Peyer's patch (tissue), 4 donors: ENCODE data around the gene NHLRC2.

Source experiments
- CTCF ChIP-seq, 6 experiments: fragments of 450-650 bp in 4 of 6; fragments of 200-600 bp in 2 of 6; sonication (generic) in 1 of 6; IDR thresholded peaks; one replicate each; pipeline ENCODE4 v1.5.1; 2017 to 2019; ENCODE audit warnings: antibody characterized with exemption in 6 of 6, mild to moderate bottlenecking in 3 of 6, moderate library complexity in 1 of 6
- POLR2A ChIP-seq, 2 donors: fragments of 450-650 bp; IDR thresholded peaks; one replicate each; pipeline ENCODE4 v1.5.1; 2017; ENCODE audit warnings: antibody characterized with exemption in 2 of 2, mild to moderate bottlenecking in 2 of 2, moderate library complexity in 2 of 2

- TF ChIP-seq CTCF (IDR thresholded peaks at IDR 0.05) (no peak), POLR2A (IDR thresholded peaks at IDR 0.05) (no peak)
These were observed 35.5 kb downstream of the NHLRC2 start for GRCh38 chr10:113889911-113890310.
